ENCODE data around the gene P2RY6. TPM values are rescaled to one million over a fixed set of nuclear protein-coding genes. Genes with fewer than 3 reads are reported as not detected.

Gene P2RY6
- total RNA-seq, 2 experiments from 2014 or later = not detected

DNA sequence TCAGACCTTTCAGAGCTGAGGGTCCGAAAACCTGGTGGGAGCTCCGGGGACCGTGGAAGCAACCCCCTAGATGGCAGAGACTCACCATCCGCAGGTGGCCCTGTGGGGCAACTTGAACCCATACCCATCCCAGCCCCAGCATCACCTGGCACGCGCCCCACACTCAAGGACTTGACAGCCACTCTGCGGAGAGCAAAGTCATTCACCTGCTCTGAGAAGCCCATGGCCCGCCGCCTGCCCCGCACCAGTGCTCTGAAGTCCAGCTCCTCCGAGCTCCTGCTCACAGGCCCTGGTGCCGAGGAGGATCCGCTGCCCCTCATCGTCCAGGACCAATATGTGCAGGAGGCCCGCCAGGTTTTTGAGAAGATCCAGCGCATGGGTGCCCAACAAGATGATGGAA lies 37.9 kb downstream of the P2RY6 start:
- Mint-ChIP-seq H3K4me3 (no peak overlapping the region), H3K9me3 (no peaks in the 10 kb centered on the region), H3K27ac (no peak overlapping the region), H3K36me3 (ENCODE audit: low read depth) (no peaks in the 10 kb centered on the region), H3K27me3 (peaks cover 12% of the 10 kb centered on the region), H3K4me1 (ENCODE audit: low read depth) (peaks cover 6% of the 10 kb centered on the region)
- intact Hi-C loops (cut with micrococcal nuclease) = no loop called here
- ATAC-seq (no peak), DNase-seq (no peak)
- ChIA-PET POLR2A (no interaction called here), CTCF (interaction anchor here (6.6 kb wide), 1 partner anchor 25 kb away, joined by 123 read pairs; no protein-coding TSS in a partner anchor)
- TF ChIP-seq, protein P1, sequence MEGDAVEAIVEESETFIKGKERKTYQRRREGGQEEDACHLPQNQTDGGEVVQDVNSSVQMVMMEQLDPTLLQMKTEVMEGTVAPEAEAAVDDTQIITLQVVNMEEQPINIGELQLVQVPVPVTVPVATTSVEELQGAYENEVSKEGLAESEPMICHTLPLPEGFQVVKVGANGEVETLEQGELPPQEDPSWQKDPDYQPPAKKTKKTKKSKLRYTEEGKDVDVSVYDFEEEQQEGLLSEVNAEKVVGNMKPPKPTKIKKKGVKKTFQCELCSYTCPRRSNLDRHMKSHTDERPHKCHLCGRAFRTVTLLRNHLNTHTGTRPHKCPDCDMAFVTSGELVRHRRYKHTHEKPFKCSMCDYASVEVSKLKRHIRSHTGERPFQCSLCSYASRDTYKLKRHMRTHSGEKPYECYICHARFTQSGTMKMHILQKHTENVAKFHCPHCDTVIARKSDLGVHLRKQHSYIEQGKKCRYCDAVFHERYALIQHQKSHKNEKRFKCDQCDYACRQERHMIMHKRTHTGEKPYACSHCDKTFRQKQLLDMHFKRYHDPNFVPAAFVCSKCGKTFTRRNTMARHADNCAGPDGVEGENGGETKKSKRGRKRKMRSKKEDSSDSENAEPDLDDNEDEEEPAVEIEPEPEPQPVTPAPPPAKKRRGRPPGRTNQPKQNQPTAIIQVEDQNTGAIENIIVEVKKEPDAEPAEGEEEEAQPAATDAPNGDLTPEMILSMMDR (IDR thresholded peaks at IDR 0.05) = no peak

DNA sequence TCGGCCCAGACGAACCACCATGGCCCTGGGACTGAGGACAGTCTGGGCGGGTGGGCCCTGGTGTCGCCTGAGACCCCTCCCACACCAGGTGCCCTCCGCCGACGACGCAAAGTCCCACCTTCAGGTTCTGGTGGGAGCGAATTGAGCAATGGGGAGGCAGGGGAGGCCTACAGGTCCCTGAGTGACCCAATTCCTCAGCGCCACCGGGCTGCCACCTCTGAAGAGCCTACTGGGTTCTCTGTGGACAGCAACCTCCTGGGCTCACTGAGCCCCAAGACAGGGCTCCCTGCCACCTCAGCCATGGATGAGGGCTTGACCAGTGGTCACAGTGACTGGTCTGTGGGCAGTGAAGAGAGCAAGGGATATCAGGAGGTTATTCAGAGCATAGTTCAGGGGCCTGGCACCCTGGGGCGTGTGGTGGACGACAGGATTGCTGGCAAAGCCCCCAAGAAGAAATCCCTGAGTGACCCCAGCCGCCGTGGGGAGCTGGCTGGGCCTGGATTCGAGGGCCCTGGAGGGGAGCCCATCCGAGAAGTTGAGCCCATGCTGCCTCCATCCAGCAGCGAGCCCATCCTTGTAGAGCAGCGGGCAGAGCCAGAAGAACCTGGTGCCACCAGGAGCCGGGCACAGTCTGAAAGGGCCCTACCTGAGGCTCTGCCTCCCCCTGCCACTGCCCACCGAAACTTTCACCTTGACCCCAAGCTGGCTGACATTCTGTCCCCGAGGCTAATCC lies 38.7 kb downstream of the P2RY6 start:
- Mint-ChIP-seq H3K9me3 (no peaks in the 10 kb centered on the region), H3K27me3 (peaks cover 12% of the 10 kb centered on the region), H3K27ac (no peak overlapping the region)

DNA sequence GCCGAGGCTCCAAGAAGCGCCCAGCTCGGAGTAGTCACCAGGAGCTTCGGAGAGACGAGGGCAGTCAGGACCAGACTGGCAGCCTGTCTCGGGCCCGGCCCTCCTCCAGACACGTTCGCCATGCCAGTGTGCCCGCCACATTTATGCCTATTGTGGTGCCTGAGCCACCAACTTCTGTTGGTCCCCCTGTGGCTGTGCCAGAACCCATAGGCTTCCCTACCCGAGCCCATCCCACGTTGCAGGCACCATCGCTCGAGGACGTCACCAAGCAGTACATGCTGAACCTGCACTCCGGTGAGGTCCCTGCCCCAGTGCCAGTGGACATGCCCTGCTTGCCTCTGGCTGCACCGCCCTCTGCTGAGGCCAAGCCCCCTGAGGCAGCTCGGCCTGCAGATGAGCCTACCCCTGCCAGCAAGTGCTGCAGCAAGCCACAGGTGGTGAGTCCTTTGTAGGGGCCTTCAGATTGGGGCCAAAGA lies 39.3 kb downstream of the P2RY6 start:
- Mint-ChIP-seq H3K27me3 (peaks cover 12% of the 10 kb centered on the region), H3K4me1 (ENCODE audit: low read depth) (peaks cover 6% of the 10 kb centered on the region), H3K27ac (no peak overlapping the region), H3K36me3 (ENCODE audit: low read depth) (no peaks in the 10 kb centered on the region), H3K4me3 (no peak overlapping the region), H3K9me3 (no peaks in the 10 kb centered on the region)
- TF ChIP-seq, protein P1 (IDR thresholded peaks at IDR 0.05) = no peak
- DNase-seq (no peak), ATAC-seq (no peak)
- ChIA-PET POLR2A (no interaction called here), CTCF (interaction anchor here (0.6 to 3.7 kb wide), 4 partner anchors 17 to 649 kb away, joined by 3 to 17 read pairs (median 10); no protein-coding TSS in a partner anchor)
- intact Hi-C loops (cut with micrococcal nuclease) = no loop called here

More for the DNA sequence above, 38.7 kb downstream of the P2RY6 start:
- CTCF ChIA-PET = interaction anchor here (0.6 to 6.6 kb wide), 4 partner anchors 25 to 650 kb away, joined by 3 to 123 read pairs (median 13); no protein-coding TSS in a partner anchor
- no peak for DNase-seq
- Mint-ChIP-seq H3K36me3 (ENCODE audit: low read depth) (no peaks in the 10 kb centered on the region), H3K4me3 (no peak overlapping the region), H3K4me1 (ENCODE audit: low read depth) (peaks cover 6% of the 10 kb centered on the region)
- intact Hi-C loops (cut with micrococcal nuclease) = no loop called here
- TF ChIP-seq, protein P1 (IDR thresholded peaks at IDR 0.05) = no peak
- POLR2A ChIA-PET = no interaction called here
- no peak for ATAC-seq

DNA sequence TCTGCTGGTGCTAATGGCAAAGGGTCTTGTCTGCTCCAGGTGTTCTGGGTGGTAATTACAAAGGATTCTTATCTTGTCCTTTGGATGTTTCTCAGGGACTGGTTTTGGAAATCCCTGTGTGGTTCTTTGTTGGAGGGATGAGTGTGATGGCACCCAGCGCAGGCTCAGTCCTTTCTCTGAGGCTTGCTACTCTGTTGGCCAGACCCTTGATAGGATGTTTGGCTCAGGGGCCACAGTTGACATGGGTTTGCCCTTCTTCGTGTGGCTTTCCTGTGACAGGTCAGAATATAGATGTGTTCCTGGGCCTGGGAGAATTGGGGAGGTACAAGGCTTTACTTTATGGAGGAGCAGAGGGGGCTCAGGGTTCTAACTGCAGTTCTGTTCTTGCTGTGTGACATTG lies 39.9 kb downstream of the P2RY6 start:
- Mint-ChIP-seq H3K4me1 (ENCODE audit: low read depth) (peaks cover 3% of the 10 kb centered on the region), H3K9me3 (no peaks in the 10 kb centered on the region), H3K4me3 (no peak overlapping the region), H3K27ac (no peak overlapping the region), H3K36me3 (ENCODE audit: low read depth) (no peaks in the 10 kb centered on the region), H3K27me3 (peaks cover 10% of the 10 kb centered on the region)
- ChIA-PET CTCF (interaction anchor here (2.2 to 3.7 kb wide), 4 partner anchors 17 to 48 kb away, joined by 6 to 17 read pairs (median 10); no protein-coding TSS in a partner anchor), POLR2A (no interaction called here)
- ATAC-seq (no peak), DNase-seq (no peak)
- intact Hi-C loops (cut with micrococcal nuclease) = no loop called here
- TF ChIP-seq, protein P1 (IDR thresholded peaks at IDR 0.05) = no peak

DNA sequence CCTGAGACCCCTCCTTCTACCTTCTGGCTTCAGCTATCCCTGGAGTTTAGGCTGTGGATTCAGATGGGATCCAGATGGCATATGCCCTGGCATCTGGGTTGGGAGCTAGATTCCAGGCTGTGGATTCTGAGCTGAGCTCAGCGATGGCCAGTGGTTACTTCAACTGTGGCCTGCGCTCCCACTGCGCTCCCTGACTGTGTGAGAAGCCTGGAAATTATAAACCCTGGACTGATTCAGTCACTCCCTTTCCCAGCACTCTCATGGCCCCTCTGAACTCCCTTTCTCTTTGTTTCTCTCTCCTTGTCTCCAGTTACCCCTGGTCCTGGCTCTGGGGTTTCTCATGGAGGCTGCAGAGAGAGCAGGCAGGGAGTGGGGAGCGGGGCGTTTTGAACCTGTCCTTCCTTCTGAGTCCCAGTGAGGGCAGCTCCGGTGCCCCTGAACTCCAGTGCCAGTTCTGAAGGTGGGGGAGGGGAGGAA lies 40.8 kb downstream of the P2RY6 start:
- Mint-ChIP-seq H3K4me3 (no peak overlapping the region), H3K4me1 (ENCODE audit: low read depth) (no peaks in the 10 kb centered on the region), H3K27ac (no peak overlapping the region), H3K36me3 (ENCODE audit: low read depth) (no peaks in the 10 kb centered on the region), H3K9me3 (no peaks in the 10 kb centered on the region), H3K27me3 (peaks cover 7% of the 10 kb centered on the region)
- DNase-seq (no peak), ATAC-seq (no peak)
- TF ChIP-seq, protein P1 (IDR thresholded peaks at IDR 0.05) = no peak
- intact Hi-C loops (cut with micrococcal nuclease) = no loop called here
- ChIA-PET CTCF (interaction anchor here (2.2 to 3.7 kb wide), 4 partner anchors 18 to 47 kb away, joined by 6 to 17 read pairs (median 10); no protein-coding TSS in a partner anchor), POLR2A (no interaction called here)
